Measurements from ENCODE around the gene ITGAL. TPM values are rescaled to one million over a fixed set of nuclear protein-coding genes. Genes with fewer than 3 reads are reported as not detected.
A peak's percentile ranks its signal among the peaks of the same experiment; 100 is the strongest.

ITGAL gene
- total and polyA plus RNA-seq, 2 of the 13 experiments (the other 11 are each of a cell fraction or from before 2014, with no cell fraction given): 0.86 to 1.2 TPM

- TF ChIP-seq ZBTB14 (CRISPR knock-in tag; IDR thresholded peaks at IDR 0.05): peak; percentile 54; the same call in 1 of the 2 replicates
- TF ChIP-seq ZFP36 (IDR thresholded peaks at IDR 0.05; ENCODE audit: borderline replicate concordance, low read depth, low read length, partially characterized antibody): no peak
- no peak; the same call in 1 of the 2 replicates for TF ChIP-seq KLF6 (CRISPR knock-in tag; IDR thresholded peaks at IDR 0.05)
- peak; percentile 87; the same call in 1 of the 2 replicates for TF ChIP-seq ZNF264 (CRISPR knock-in tag; IDR thresholded peaks at IDR 0.05)
- peak; percentile 97 for TF ChIP-seq TEAD2 (CRISPR knock-in tag; IDR thresholded peaks at IDR 0.05)
- no peak for TF ChIP-seq MTA1 (CRISPR knock-in tag; IDR thresholded peaks at IDR 0.05; ENCODE audit: borderline replicate concordance)
- TF ChIP-seq RFX5 (IDR thresholded peaks at IDR 0.05; ENCODE audit: low read depth, low read length): no peak
- no peak for TF ChIP-seq MZF1 (CRISPR knock-in tag; IDR thresholded peaks at IDR 0.05; ENCODE audit: borderline replicate concordance)
- no peak for TF ChIP-seq HNRNPH1 (optimal IDR thresholded peaks at IDR 0.05; ENCODE audit: low read depth, low read length)
- TF ChIP-seq EEA1 (CRISPR knock-in tag; IDR thresholded peaks at IDR 0.05; ENCODE audit: borderline replicate concordance): peak; percentile 93; the same call in 1 of the 2 replicates
- no peak for TF ChIP-seq CREB1 (IDR thresholded peaks at IDR 0.05)
- TF ChIP-seq CREB1 (CRISPR knock-in tag; IDR thresholded peaks at IDR 0.05): 0 out of 2 replicates have a peak, but pooled peaks have one; percentile 6
- TF ChIP-seq HBP1 (CRISPR knock-in tag; IDR thresholded peaks at IDR 0.05; ENCODE audit: low read depth): 0 out of 2 replicates have a peak, but pooled peaks have one; percentile 32
- TF ChIP-seq SMC3 (IDR thresholded peaks at IDR 0.05; ENCODE audit: low read length): no peak
- TF ChIP-seq ZNF644 (CRISPR knock-in tag; IDR thresholded peaks at IDR 0.05; ENCODE audit: low read depth): peak; percentile 6; the same call in 1 of the 2 replicates
- peak; percentile 97 for TF ChIP-seq ZNF30 (CRISPR knock-in tag; IDR thresholded peaks at IDR 0.05)
- TF ChIP-seq NFRKB (IDR thresholded peaks at IDR 0.05): no peak
- TF ChIP-seq TFDP2 (CRISPR knock-in tag; IDR thresholded peaks at IDR 0.05): peak; percentile 12; the same call in 1 of the 2 replicates
- TF ChIP-seq ZGPAT (CRISPR knock-in tag; IDR thresholded peaks at IDR 0.05): peak; percentile 54
- no peak for TF ChIP-seq SAP130 (CRISPR knock-in tag; IDR thresholded peaks at IDR 0.05; ENCODE audit: low read depth)
- no peak for TF ChIP-seq KDM6A (CRISPR knock-in tag; IDR thresholded peaks at IDR 0.05; ENCODE audit: low read depth)
- no peak for TF ChIP-seq RBM22 (optimal IDR thresholded peaks at IDR 0.05; ENCODE audit: low read length)
- TF ChIP-seq NR2F2 (IDR thresholded peaks at IDR 0.05; ENCODE audit: borderline replicate concordance, low read depth): no peak; the same call in 1 of the 2 replicates
- TF ChIP-seq ZBTB7A (CRISPR knock-in tag; IDR thresholded peaks at IDR 0.05): peak; percentile 88
- TF ChIP-seq E2F1 (CRISPR knock-in tag; IDR thresholded peaks at IDR 0.05): peak; percentile 42; the same call in 1 of the 2 replicates
- no peak for TF ChIP-seq ZNF260 (CRISPR knock-in tag; IDR thresholded peaks at IDR 0.05; ENCODE audit: borderline replicate concordance, low read depth)
- 0 out of 2 replicates have a peak, but pooled peaks have one; percentile 14 for TF ChIP-seq SOX5 (CRISPR knock-in tag; IDR thresholded peaks at IDR 0.05; ENCODE audit: borderline replicate concordance)
These were observed 42.0 kb upstream of the ITGAL start (continued) for GRCh38 chr16:30430428-30430970.
